Neural cell (in vitro differentiated cells): Measurements from ENCODE around the gene HDC. TPM values are rescaled to one million over a fixed set of nuclear protein-coding genes. Genes with fewer than 3 reads are reported as not detected.

Experiments
- H2AFZ ChIP-seq: fragments of 200-600, 300-800 bp; sonication (generic), shearing (Covaris generic); 2 replicates; pipeline ENCODE4 v1.6.0; 2014; ENCODE audit warnings: low read depth, mild to moderate bottlenecking, antibody characterized with exemption, low read length, moderate library complexity
- H3F3A ChIP-seq: fragments of 200-600 bp; shearing (Covaris generic); 2 replicates; pipeline ENCODE4 v1.6.1; 2016; ENCODE audit warnings: mild to moderate bottlenecking, moderate library complexity, mixed read lengths, antibody characterized with exemption, low read length; ENCODE audit not compliant: insufficient read depth, poor library complexity, severe bottlenecking
- H3K27ac ChIP-seq: fragments of 200-600, 300-800 bp; sonication (generic), shearing (Covaris generic); 2 replicates; pipeline ENCODE4 v1.5.1; 2014; ENCODE audit warnings: mild to moderate bottlenecking, low read length, moderate library complexity
- H3K27me3 ChIP-seq: fragments of 300-800, 200-600 bp; sonication (generic), shearing (Covaris generic); 2 replicates; pipeline ENCODE4 v1.6.0; 2014; ENCODE audit warnings: mild to moderate bottlenecking, low read depth, low read length, moderate library complexity; ENCODE audit not compliant: insufficient read depth
- H3K36me3 ChIP-seq: fragments of 300-800, 200-600 bp; sonication (generic), shearing (Covaris generic); 2 replicates; pipeline ENCODE4 v1.5.1; 2014; ENCODE audit warnings: mild to moderate bottlenecking, antibody characterized with exemption, low read length, moderate library complexity; ENCODE audit not compliant: insufficient read depth
- H3K4me2 ChIP-seq: fragments of 300-800, 200-600 bp; sonication (generic), shearing (Covaris generic); 2 replicates; pipeline ENCODE4 v1.6.0; 2014; ENCODE audit warnings: mild to moderate bottlenecking, low read length
- H3K4me3 ChIP-seq: fragments of 300-800, 200-600 bp; sonication (generic), shearing (Covaris generic); 2 replicates; pipeline ENCODE4 v1.5.1; 2014; ENCODE audit warnings: mild to moderate bottlenecking, low read length, moderate library complexity
- H3K79me2 ChIP-seq: fragments of 200-600 bp; shearing (Covaris generic); replicated peaks from 2 replicates; pipeline ENCODE4 v1.6.0; 2014; ENCODE audit warnings: mild to moderate bottlenecking, low read length, moderate library complexity; ENCODE audit not compliant: insufficient read depth
- H3K9ac ChIP-seq: fragments of 300-800, 200-600 bp; sonication (generic), shearing (Covaris generic); 2 replicates; pipeline ENCODE4 v1.6.1; 2016; ENCODE audit warnings: mild to moderate bottlenecking, low read length, mixed read lengths
- H3K9me2 ChIP-seq: fragments of 200-600 bp; shearing (Covaris generic); 2 replicates; pipeline ENCODE4 v1.6.1; 2016; ENCODE audit warnings: mild to moderate bottlenecking, low read length, mixed read lengths; ENCODE audit not compliant: insufficient read depth
- H3K9me3 ChIP-seq: fragments of 200-600, 300-800 bp; sonication (generic), shearing (Covaris generic); 2 replicates; pipeline ENCODE4 v1.6.1; 2016; ENCODE audit warnings: mild to moderate bottlenecking, mixed run types, low read length, moderate library complexity, mixed read lengths
- H4K20me1 ChIP-seq: fragments of 200-600 bp; shearing (Covaris generic); 2 replicates; pipeline ENCODE4 v1.6.1; 2016; ENCODE audit warnings: mild to moderate bottlenecking, mixed run types; ENCODE audit not compliant: insufficient read depth
- EP300 ChIP-seq: fragments of 450-650 bp; conservative IDR thresholded peaks from 2 replicates; pipeline ENCODE4 v1.6.1; 2014; ENCODE audit warnings: antibody characterized with exemption, mild to moderate bottlenecking, moderate library complexity; ENCODE audit not compliant: poor library complexity, severe bottlenecking
- EZH2 ChIP-seq: fragments of 200-600, 300-800 bp; shearing (Covaris generic), sonication (generic); IDR thresholded peaks from 2 replicates; pipeline ENCODE4 v1.6.1; 2014; ENCODE audit warnings: antibody characterized with exemption, low read length, borderline replicate concordance, mild to moderate bottlenecking; ENCODE audit not compliant: insufficient read depth, poor library complexity, severe bottlenecking
- MXI1 ChIP-seq: fragments of 450-650 bp; conservative IDR thresholded peaks from 2 replicates; pipeline ENCODE4 v1.6.1; 2014; ENCODE audit warnings: antibody characterized with exemption, mild to moderate bottlenecking; ENCODE audit not compliant: poor library complexity, severe bottlenecking
- POLR2AphosphoS5 ChIP-seq: IDR thresholded peaks from 2 replicates; pipeline ENCODE4 v1.6.1; 2012
- RAD21 ChIP-seq: fragments of 450-650 bp; conservative IDR thresholded peaks from 2 replicates; pipeline ENCODE4 v1.6.1; 2014; ENCODE audit warnings: antibody characterized with exemption, mild to moderate bottlenecking, moderate library complexity
- SMC3 ChIP-seq: fragments of 450-650 bp; conservative IDR thresholded peaks from 2 replicates; pipeline ENCODE4 v1.6.1; 2014; ENCODE audit warnings: antibody characterized with exemption, mild to moderate bottlenecking, moderate library complexity; ENCODE audit not compliant: poor library complexity
- TAF1 ChIP-seq: IDR thresholded peaks from 2 replicates; pipeline ENCODE4 v1.6.1; 2012; ENCODE audit warnings: low read depth
- polyA plus RNA-seq: library from polyadenylated mRNA; depleted of rRNA; stranded (reverse); fragments of >200 nt; gene quantifications from 2 replicates; pipeline ENCODE4 v1.2.3, GENCODE V29; 2014
- TF ChIP-seq, protein P1 (sequence below): fragments of 450-650 bp; IDR thresholded peaks from 2 replicates; pipeline ENCODE4 v1.5.1; 2014; ENCODE audit warnings: antibody characterized with exemption, mild to moderate bottlenecking, moderate library complexity; ENCODE audit not compliant: poor library complexity, severe bottlenecking
- TF ChIP-seq, protein P2 (sequence below): IDR thresholded peaks from 2 replicates; pipeline ENCODE4 v1.6.1; 2012; ENCODE audit warnings: borderline replicate concordance

The HDC gene
- polyA plus RNA-seq, 1 donor from 2014 or later: 4.5 TPM

DNA sequence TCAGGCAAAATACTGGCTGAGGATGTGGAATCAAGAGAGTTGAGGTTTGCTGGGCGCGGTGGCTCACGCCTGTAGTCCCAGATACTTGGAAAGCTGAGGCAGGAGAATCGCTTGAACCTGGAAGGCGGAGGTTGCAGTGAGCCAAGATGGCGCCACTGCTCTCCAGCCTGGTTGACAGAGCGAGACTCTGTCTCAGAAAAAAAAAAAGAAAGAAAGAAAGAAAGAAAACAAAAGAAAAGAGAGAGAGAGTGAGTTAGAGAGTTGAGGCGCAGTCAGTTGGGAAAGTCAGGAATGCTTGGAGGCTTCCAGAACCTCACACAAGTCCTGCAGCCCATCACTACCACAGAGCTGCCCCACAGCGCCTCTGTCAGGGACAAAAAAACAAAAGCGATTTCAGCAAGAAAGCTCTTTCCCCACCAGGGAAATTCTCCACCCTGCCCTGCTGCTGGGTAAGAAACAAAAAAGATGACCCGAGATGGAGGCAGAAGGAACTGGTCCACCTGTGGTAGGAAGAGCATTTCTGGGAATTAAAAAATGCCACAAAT lies 13.8 kb downstream of the HDC start:
- Histone ChIP-seq H3K9me2 (no peaks in the 10 kb centered on the region), H3K9me3 (no peaks in the 10 kb centered on the region), H3K27me3 (no peaks in the 10 kb centered on the region), H3K4me3 (no peak overlapping the region), H4K20me1 (no peaks in the 10 kb centered on the region), H2AFZ (no peak overlapping the region), H3K9ac (no peak overlapping the region), H3K36me3 (no peaks in the 10 kb centered on the region), H3K79me2 (no peaks in the 10 kb centered on the region), H3K4me2 (no peak overlapping the region), H3F3A (no peaks in the 10 kb centered on the region), H3K27ac (no peak overlapping the region)
- TF ChIP-seq EP300 (no peak), SMC3 (no peak)

DNA sequence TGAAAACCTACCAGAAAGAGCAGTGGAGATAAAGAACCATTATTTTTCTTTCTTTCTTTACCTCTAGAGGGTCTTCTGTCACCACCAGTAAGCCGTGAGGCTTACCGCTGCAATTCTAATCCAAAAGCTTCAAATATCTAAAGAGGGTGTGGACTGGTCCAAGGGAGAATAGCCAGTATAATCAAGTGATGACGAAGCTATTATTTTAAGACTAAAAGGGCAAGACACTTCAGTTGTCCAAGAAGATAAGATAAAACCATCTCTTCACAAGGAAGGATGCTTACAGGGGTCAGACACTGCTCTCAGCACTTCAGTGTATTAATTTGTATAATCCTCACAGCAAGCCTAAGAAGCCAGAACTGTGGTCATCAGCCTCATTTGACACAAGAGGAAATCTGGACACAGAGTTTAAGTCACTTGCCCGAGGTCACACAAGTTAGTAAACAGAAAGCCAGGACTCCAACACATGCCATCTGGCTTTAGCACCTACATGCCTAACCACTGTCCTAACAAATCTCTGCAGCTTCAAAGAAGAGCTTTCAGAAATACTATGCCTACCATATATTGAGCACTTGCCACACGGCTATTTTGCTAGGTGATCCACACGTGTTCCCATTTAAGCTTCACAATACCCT lies 14.6 kb downstream of the HDC start:
- Histone ChIP-seq H3K4me3 (no peak overlapping the region), H3K27ac (no peak overlapping the region), H3K9ac (no peak overlapping the region), H3F3A (no peaks in the 10 kb centered on the region), H3K79me2 (no peaks in the 10 kb centered on the region), H3K9me3 (no peaks in the 10 kb centered on the region), H3K9me2 (no peaks in the 10 kb centered on the region), H3K4me2 (no peak overlapping the region), H4K20me1 (no peaks in the 10 kb centered on the region), H3K36me3 (no peaks in the 10 kb centered on the region), H3K27me3 (no peaks in the 10 kb centered on the region), H2AFZ (no peak overlapping the region)
- TF ChIP-seq RAD21: no peak
- TF ChIP-seq MXI1: no peak
- no peak for TF ChIP-seq EP300
- TF ChIP-seq, protein P1, sequence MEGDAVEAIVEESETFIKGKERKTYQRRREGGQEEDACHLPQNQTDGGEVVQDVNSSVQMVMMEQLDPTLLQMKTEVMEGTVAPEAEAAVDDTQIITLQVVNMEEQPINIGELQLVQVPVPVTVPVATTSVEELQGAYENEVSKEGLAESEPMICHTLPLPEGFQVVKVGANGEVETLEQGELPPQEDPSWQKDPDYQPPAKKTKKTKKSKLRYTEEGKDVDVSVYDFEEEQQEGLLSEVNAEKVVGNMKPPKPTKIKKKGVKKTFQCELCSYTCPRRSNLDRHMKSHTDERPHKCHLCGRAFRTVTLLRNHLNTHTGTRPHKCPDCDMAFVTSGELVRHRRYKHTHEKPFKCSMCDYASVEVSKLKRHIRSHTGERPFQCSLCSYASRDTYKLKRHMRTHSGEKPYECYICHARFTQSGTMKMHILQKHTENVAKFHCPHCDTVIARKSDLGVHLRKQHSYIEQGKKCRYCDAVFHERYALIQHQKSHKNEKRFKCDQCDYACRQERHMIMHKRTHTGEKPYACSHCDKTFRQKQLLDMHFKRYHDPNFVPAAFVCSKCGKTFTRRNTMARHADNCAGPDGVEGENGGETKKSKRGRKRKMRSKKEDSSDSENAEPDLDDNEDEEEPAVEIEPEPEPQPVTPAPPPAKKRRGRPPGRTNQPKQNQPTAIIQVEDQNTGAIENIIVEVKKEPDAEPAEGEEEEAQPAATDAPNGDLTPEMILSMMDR: no peak
- TF ChIP-seq, protein P2, sequence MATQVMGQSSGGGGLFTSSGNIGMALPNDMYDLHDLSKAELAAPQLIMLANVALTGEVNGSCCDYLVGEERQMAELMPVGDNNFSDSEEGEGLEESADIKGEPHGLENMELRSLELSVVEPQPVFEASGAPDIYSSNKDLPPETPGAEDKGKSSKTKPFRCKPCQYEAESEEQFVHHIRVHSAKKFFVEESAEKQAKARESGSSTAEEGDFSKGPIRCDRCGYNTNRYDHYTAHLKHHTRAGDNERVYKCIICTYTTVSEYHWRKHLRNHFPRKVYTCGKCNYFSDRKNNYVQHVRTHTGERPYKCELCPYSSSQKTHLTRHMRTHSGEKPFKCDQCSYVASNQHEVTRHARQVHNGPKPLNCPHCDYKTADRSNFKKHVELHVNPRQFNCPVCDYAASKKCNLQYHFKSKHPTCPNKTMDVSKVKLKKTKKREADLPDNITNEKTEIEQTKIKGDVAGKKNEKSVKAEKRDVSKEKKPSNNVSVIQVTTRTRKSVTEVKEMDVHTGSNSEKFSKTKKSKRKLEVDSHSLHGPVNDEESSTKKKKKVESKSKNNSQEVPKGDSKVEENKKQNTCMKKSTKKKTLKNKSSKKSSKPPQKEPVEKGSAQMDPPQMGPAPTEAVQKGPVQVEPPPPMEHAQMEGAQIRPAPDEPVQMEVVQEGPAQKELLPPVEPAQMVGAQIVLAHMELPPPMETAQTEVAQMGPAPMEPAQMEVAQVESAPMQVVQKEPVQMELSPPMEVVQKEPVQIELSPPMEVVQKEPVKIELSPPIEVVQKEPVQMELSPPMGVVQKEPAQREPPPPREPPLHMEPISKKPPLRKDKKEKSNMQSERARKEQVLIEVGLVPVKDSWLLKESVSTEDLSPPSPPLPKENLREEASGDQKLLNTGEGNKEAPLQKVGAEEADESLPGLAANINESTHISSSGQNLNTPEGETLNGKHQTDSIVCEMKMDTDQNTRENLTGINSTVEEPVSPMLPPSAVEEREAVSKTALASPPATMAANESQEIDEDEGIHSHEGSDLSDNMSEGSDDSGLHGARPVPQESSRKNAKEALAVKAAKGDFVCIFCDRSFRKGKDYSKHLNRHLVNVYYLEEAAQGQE: no peak
- no peak for TF ChIP-seq POLR2AphosphoS5
- no peak for TF ChIP-seq SMC3
- no peak for TF ChIP-seq TAF1
- no peak for TF ChIP-seq EZH2
